ENCODE measurements around the gene LPGAT1. TPM values are rescaled to one million over a fixed set of nuclear protein-coding genes. Genes with fewer than 3 reads are reported as not detected.
A peak's percentile ranks its signal among the peaks of the same experiment; 100 is the strongest.

The LPGAT1 gene
- total and polyA plus RNA-seq, 2 experiments from 2014 or later, result 18.5 to 22.9 TPM

- no peak for DNase-seq (ENCODE audit: low read depth in 1 of 2, low spot score in 1 of 2)
- H3K27ac ChIP-seq, result no peak overlapping the region
- no peaks in the 10 kb centered on the region for H3K4me1 ChIP-seq (ENCODE audit: low read depth)
- H3K36me3 ChIP-seq, result no peaks in the 10 kb centered on the region
- no peaks in the 10 kb centered on the region for H3K27me3 ChIP-seq
- no peak overlapping the region for H3K4me3 ChIP-seq
- no peaks in the 10 kb centered on the region for H3K9me3 ChIP-seq (ENCODE audit: low read depth)
- no peak for TF ChIP-seq CTCF (IDR thresholded peaks at IDR 0.05; ENCODE audit: low read depth, low read length)
These were observed 88.3 kb downstream of the LPGAT1 start for GRCh38 chr1:211742272-211742671.

GRCh38 chr1:211741788-211742187, 88.8 kb downstream of the LPGAT1 start:
- Histone ChIP-seq H3K9me3 (ENCODE audit: low read depth) (no peaks in the 10 kb centered on the region), H3K27ac (no peak overlapping the region), H3K4me1 (ENCODE audit: low read depth) (no peaks in the 10 kb centered on the region), H3K36me3 (no peaks in the 10 kb centered on the region), H3K27me3 (no peaks in the 10 kb centered on the region), H3K4me3 (no peak overlapping the region)
- no peak for TF ChIP-seq CTCF (IDR thresholded peaks at IDR 0.05; ENCODE audit: low read depth, low read length)
- DNase-seq (ENCODE audit: low read depth in 1 of 2, low spot score in 1 of 2), result no peak

GRCh38 chr1:211741116-211741515, 89.4 kb downstream of the LPGAT1 start:
- Histone ChIP-seq H3K4me3 (no peak overlapping the region), H3K9me3 (ENCODE audit: low read depth) (no peaks in the 10 kb centered on the region), H3K36me3 (no peaks in the 10 kb centered on the region), H3K27ac (no peak overlapping the region), H3K4me1 (ENCODE audit: low read depth) (no peaks in the 10 kb centered on the region), H3K27me3 (no peaks in the 10 kb centered on the region)
- no peak for TF ChIP-seq CTCF (IDR thresholded peaks at IDR 0.05; ENCODE audit: low read depth, low read length)
- DNase-seq (ENCODE audit: low read depth in 1 of 2, low spot score in 1 of 2), result peak in 1 of 2 donors; percentile 7

- no peak for DNase-seq (ENCODE audit: low read depth in 1 of 2, low spot score in 1 of 2)
- Histone ChIP-seq H3K27ac (no peak overlapping the region), H3K36me3 (no peaks in the 10 kb centered on the region), H3K4me3 (no peak overlapping the region), H3K4me1 (ENCODE audit: low read depth) (no peaks in the 10 kb centered on the region), H3K27me3 (no peaks in the 10 kb centered on the region), H3K9me3 (ENCODE audit: low read depth) (no peaks in the 10 kb centered on the region)
- TF ChIP-seq CTCF (IDR thresholded peaks at IDR 0.05; ENCODE audit: low read depth, low read length), result no peak
These were observed 90.7 kb downstream of the LPGAT1 start for GRCh38 chr1:211739671-211740411.

GRCh38 chr1:211738691-211739301, 91.8 kb downstream of the LPGAT1 start:
- no peaks in the 10 kb centered on the region for H3K27me3 ChIP-seq
- no peak overlapping the region for H3K4me3 ChIP-seq
- no peak for TF ChIP-seq CTCF (IDR thresholded peaks at IDR 0.05; ENCODE audit: low read depth, low read length)
- no peaks in the 10 kb centered on the region for H3K9me3 ChIP-seq (ENCODE audit: low read depth)
- H3K36me3 ChIP-seq, result no peaks in the 10 kb centered on the region
- H3K4me1 ChIP-seq (ENCODE audit: low read depth), result peaks cover 3% of the 10 kb centered on the region
- DNase-seq (ENCODE audit: low read depth in 1 of 2, low spot score in 1 of 2), result no peak
- H3K27ac ChIP-seq, result no peak overlapping the region

All from cardiac muscle cell (in vitro differentiated cells and primary cell).